Mesothelial cell of epicardium (in vitro differentiated cells): ENCODE data around the gene TMEM42. TPM values are rescaled to one million over a fixed set of nuclear protein-coding genes. Genes with fewer than 3 reads are reported as not detected.

Source experiments
- DNase-seq, 2 experiments: peaks; one replicate each; pipeline ENCODE4 v3.0.0; 2021; ENCODE audit warnings: low spot score in 2 of 2; ENCODE audit not compliant: unreplicated experiment in 2 of 2
- H3K27ac Mint-ChIP-seq: 2 replicates; pipeline ENCODE4 v1.8.0; 2021; ENCODE audit warnings: mixed read lengths
- H3K27me3 Mint-ChIP-seq: 2 replicates; pipeline ENCODE4 v1.8.0; 2021; ENCODE audit warnings: low read depth, mixed read lengths
- H3K36me3 Mint-ChIP-seq: 2 replicates; pipeline ENCODE4 v1.8.0; 2021; ENCODE audit warnings: mixed read lengths
- H3K4me1 Mint-ChIP-seq: 2 replicates; pipeline ENCODE4 v1.8.0; 2021; ENCODE audit warnings: mixed read lengths
- H3K4me3 Mint-ChIP-seq: 2 replicates; pipeline ENCODE4 v1.8.0; 2021; ENCODE audit warnings: mild to moderate bottlenecking, moderate library complexity, mixed read lengths
- H3K9me3 Mint-ChIP-seq: 2 replicates; pipeline ENCODE4 v1.8.0; 2021; ENCODE audit warnings: mixed read lengths
- CTCF ChIP-seq: fragments of 200-600 bp; sonication (generic); IDR thresholded peaks from one replicate; pipeline ENCODE4 v1.5.0; 2021; ENCODE audit warnings: antibody characterized with exemption; ENCODE audit not compliant: unreplicated experiment
- total RNA-seq: library from RNA; stranded (reverse); gene quantifications from 3 replicates; pipeline ENCODE4 v1.2.1, GENCODE V29; 2021

TMEM42 gene
- total RNA-seq, 1 donor from 2014 or later, result 17.7 TPM

GRCh38 chr3:44867421-44868111 lies 5.9 kb downstream of the TMEM42 start:
- H3K4me1 Mint-ChIP-seq, result peaks cover 8% of the 10 kb centered on the region
- peaks cover 33% of the 10 kb centered on the region for H3K36me3 Mint-ChIP-seq
- H3K9me3 Mint-ChIP-seq, result peaks cover 13% of the 10 kb centered on the region
- H3K27me3 Mint-ChIP-seq, result no peaks in the 10 kb centered on the region
- H3K4me3 Mint-ChIP-seq, result no peak overlapping the region
- no peak for DNase-seq
- no peak for TF ChIP-seq CTCF
- H3K27ac Mint-ChIP-seq, result no peak overlapping the region

DNA sequence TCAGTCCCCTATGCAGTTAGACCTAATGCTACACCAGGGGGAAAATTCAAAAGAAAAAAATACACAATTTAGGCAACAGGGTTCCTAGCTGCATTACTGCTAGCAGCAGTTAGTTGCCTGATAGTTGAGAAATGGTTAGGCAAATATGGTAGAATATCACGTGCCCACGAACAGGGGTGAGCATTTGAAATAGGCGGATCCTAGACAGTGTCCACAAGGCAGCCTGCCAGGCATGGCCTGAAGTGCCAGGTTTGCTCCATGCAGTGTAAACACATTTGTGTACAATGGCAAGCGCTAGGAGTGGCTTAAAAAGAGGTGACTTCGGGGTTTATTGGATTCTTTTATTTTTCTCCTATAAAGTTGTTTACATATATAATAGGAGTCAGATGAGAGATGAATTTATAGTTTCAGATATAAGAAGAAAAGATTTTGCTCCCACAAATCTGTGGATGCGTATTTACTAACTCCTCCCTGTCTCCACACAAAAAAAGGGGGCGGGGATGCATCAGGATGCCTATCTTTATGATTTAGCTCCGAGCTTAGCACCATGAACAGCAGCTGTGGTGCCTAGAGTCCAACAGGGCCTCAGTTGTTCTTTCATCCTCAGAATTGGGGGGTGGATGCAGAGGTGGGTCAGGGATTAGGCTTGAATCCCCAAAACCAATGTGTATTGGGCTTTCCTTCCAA lies 8.8 kb downstream of the TMEM42 start:
- no peak for DNase-seq
- no peak for TF ChIP-seq CTCF
- H3K4me1 Mint-ChIP-seq, result no peaks in the 10 kb centered on the region
- H3K27me3 Mint-ChIP-seq, result no peaks in the 10 kb centered on the region
- H3K27ac Mint-ChIP-seq, result no peak overlapping the region
- H3K36me3 Mint-ChIP-seq, result peaks cover 21% of the 10 kb centered on the region
- H3K4me3 Mint-ChIP-seq, result no peak overlapping the region
- peaks cover 13% of the 10 kb centered on the region for H3K9me3 Mint-ChIP-seq

GRCh38 chr3:44874308-44874707 lies 12.6 kb downstream of the TMEM42 start, which contains the start of gene TGM4:
Gene TGM4, plus strand, starts transcription at chr3:44874608. Its CDS starts 71 bp downstream, at chr3:44874679.
- no peaks in the 10 kb centered on the region for H3K36me3 Mint-ChIP-seq
- TF ChIP-seq CTCF, result no peak
- no peak within 1 kb of the TSS for H3K4me3 Mint-ChIP-seq
- H3K27ac Mint-ChIP-seq, result no peak within 1 kb of the TSS
- DNase-seq, result no peak
- no peaks in the 10 kb centered on the region for H3K9me3 Mint-ChIP-seq
- no peaks in the 10 kb centered on the region for H3K27me3 Mint-ChIP-seq
- no peaks in the 10 kb centered on the region for H3K4me1 Mint-ChIP-seq

DNA sequence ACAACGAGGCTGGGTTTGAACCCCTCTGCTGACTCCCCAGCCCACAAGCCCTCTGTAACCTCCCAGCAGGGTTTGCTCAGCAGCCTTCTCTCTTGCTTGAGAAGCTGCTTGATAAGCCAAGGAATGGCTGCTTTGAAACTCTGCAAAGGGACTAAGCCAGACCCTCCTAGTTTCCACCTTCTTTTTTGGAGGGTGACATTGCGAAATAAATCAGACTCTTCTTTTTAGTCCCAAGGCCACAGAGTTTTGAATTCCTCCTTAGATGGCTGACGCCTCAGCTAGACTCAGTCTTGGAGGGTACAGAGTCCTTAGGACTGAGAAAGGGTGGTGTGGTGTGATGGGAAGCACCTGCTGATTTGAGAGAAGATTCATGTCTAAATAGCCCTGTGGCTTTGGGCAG lies 13.9 kb downstream of the TMEM42 start:
- Mint-ChIP-seq H3K36me3 (no peaks in the 10 kb centered on the region), H3K27me3 (no peaks in the 10 kb centered on the region), H3K27ac (no peak overlapping the region), H3K9me3 (no peaks in the 10 kb centered on the region), H3K4me3 (no peak overlapping the region), H3K4me1 (no peaks in the 10 kb centered on the region)
- TF ChIP-seq CTCF, result no peak
- DNase-seq, result no peak

DNA sequence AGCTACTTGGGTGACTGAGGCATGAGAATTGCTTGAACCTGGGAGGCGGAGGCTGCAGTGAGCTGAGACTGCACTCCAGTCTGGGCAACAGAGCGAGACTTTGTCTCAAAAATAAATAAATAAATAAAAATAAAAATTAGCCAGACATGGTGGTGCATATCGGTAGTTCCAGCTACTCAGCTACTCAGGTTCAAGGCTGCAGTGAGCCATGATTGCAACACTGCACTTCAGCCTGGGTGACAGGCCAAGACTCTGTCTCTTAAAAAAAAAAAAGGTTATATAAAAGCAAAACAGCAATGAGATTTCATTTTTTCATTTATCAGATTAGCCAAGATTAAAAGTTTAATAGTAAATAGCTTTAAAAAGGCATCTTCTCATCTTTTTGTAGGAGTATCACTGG lies 15.6 kb downstream of the TMEM42 start:
- H3K27me3 Mint-ChIP-seq, result no peaks in the 10 kb centered on the region
- H3K27ac Mint-ChIP-seq, result no peak overlapping the region
- no peaks in the 10 kb centered on the region for H3K4me1 Mint-ChIP-seq
- no peak for DNase-seq
- H3K9me3 Mint-ChIP-seq, result no peaks in the 10 kb centered on the region
- TF ChIP-seq CTCF, result no peak
- H3K36me3 Mint-ChIP-seq, result no peaks in the 10 kb centered on the region
- H3K4me3 Mint-ChIP-seq, result no peak overlapping the region
